Mucosa of rectum (tissue), 2 donors: ENCODE data around the gene GCGR.

Experiments
- H3K27ac ChIP-seq, 2 donors: one replicate each; pipeline ENCODE4 v1.7.0; 2013; ENCODE audit warnings: inconsistent platforms in 2 of 2, low read depth in 2 of 2, low read length in 2 of 2
- H3K27me3 ChIP-seq, 2 donors: one replicate each; pipeline ENCODE4 v1.7.0; 2013; ENCODE audit warnings: low read length in 2 of 2; ENCODE audit not compliant: control insufficient read depth in 2 of 2, insufficient read depth in 2 of 2
- H3K36me3 ChIP-seq, 2 donors: one replicate each; pipeline ENCODE4 v1.7.0; 2013; ENCODE audit warnings: low read length in 2 of 2; ENCODE audit not compliant: control insufficient read depth in 2 of 2, insufficient read depth in 2 of 2
- H3K4me1 ChIP-seq, 2 donors: one replicate each; pipeline ENCODE4 v1.7.0; 2013; ENCODE audit warnings: low read length in 2 of 2, mild to moderate bottlenecking in 1 of 2; ENCODE audit not compliant: control insufficient read depth in 2 of 2, insufficient read depth in 2 of 2
- H3K4me3 ChIP-seq, 2 donors: one replicate each; pipeline ENCODE4 v1.7.0; 2013; ENCODE audit warnings: low read length in 2 of 2
- H3K9ac ChIP-seq, 2 donors: one replicate each; pipeline ENCODE4 v1.7.0; 2013; ENCODE audit warnings: low read length in 2 of 2, low read depth in 1 of 2, mild to moderate bottlenecking in 1 of 2
- H3K9me3 ChIP-seq, 2 donors: one replicate each; pipeline ENCODE4 v1.7.0; 2013; ENCODE audit warnings: low read length in 2 of 2; ENCODE audit not compliant: control insufficient read depth in 2 of 2
- donor health status: healthy.
- donor health status: Normal muscosa, but diverticular disease.

GCGR gene

GRCh38 chr17:81841866-81842265 is 37.9 kb downstream of the GCGR start:
- Histone ChIP-seq H3K27ac (no peak overlapping the region), H3K4me3 (no peak overlapping the region), H3K9me3 (no peaks in the 10 kb centered on the region), H3K4me1 (no peaks in the 10 kb centered on the region), H3K9ac (no peak overlapping the region), H3K36me3 (peaks cover 41 to 46% of the 10 kb centered on the region in 2 donors), H3K27me3 (no peaks in the 10 kb centered on the region)

- Histone ChIP-seq H3K9ac (no peak overlapping the region), H3K9me3 (no peaks in the 10 kb centered on the region), H3K36me3 (peaks cover 46 to 51% of the 10 kb centered on the region in 2 donors), H3K4me3 (no peak overlapping the region), H3K27ac (no peak overlapping the region), H3K27me3 (no peaks in the 10 kb centered on the region), H3K4me1 (no peaks in the 10 kb centered on the region)
Observed at GRCh38 chr17:81842378-81842724, 38.4 kb downstream of the GCGR start.

GRCh38 chr17:81842725-81843504 is 39.0 kb downstream of the GCGR start:
- no peaks in the 10 kb centered on the region for H3K27me3 ChIP-seq
- H3K27ac ChIP-seq = no peak overlapping the region
- H3K9me3 ChIP-seq = no peaks in the 10 kb centered on the region
- peaks cover 47 to 54% of the 10 kb centered on the region in 2 donors for H3K36me3 ChIP-seq
- no peaks in the 10 kb centered on the region for H3K4me1 ChIP-seq
- no peak overlapping the region for H3K9ac ChIP-seq
- H3K4me3 ChIP-seq = no peak overlapping the region

- H3K36me3 ChIP-seq = peaks cover 47 to 56% of the 10 kb centered on the region in 2 donors
Observed at GRCh38 chr17:81843713-81844326, 39.9 kb downstream of the GCGR start.

GRCh38 chr17:81844327-81844851 is 40.4 kb downstream of the GCGR start:
- H3K9ac ChIP-seq = no peak overlapping the region
- H3K36me3 ChIP-seq = peaks cover 47 to 56% of the 10 kb centered on the region in 2 donors
- H3K4me3 ChIP-seq = no peak overlapping the region
- H3K4me1 ChIP-seq = no peaks in the 10 kb centered on the region
- no peaks in the 10 kb centered on the region for H3K27me3 ChIP-seq
- H3K9me3 ChIP-seq = no peaks in the 10 kb centered on the region
- no peak overlapping the region for H3K27ac ChIP-seq

More at GRCh38 chr17:81843713-81844326, 39.9 kb downstream of the GCGR start:
- Histone ChIP-seq H3K4me3 (no peak overlapping the region), H3K27ac (no peak overlapping the region), H3K9ac (no peak overlapping the region), H3K9me3 (no peaks in the 10 kb centered on the region), H3K27me3 (no peaks in the 10 kb centered on the region), H3K4me1 (no peaks in the 10 kb centered on the region)

- H3K9ac ChIP-seq = no peak overlapping the region
- no peaks in the 10 kb centered on the region for H3K27me3 ChIP-seq
- no peaks in the 10 kb centered on the region for H3K9me3 ChIP-seq
- H3K27ac ChIP-seq = no peak overlapping the region
- no peak overlapping the region for H3K4me3 ChIP-seq
- peaks cover 47 to 56% of the 10 kb centered on the region in 2 donors for H3K36me3 ChIP-seq
- H3K4me1 ChIP-seq = no peaks in the 10 kb centered on the region
Observed at GRCh38 chr17:81844887-81845286, 40.9 kb downstream of the GCGR start.

GRCh38 chr17:81845361-81845760 is 41.4 kb downstream of the GCGR start:
- Histone ChIP-seq H3K9me3 (no peaks in the 10 kb centered on the region), H3K27me3 (no peaks in the 10 kb centered on the region), H3K27ac (no peak overlapping the region), H3K4me3 (no peak overlapping the region), H3K9ac (no peak overlapping the region), H3K4me1 (no peaks in the 10 kb centered on the region), H3K36me3 (peaks cover 47 to 56% of the 10 kb centered on the region in 2 donors)

GRCh38 chr17:81845881-81846742 is 42.2 kb downstream of the GCGR start:
- Histone ChIP-seq H3K4me3 (no peak overlapping the region), H3K27ac (no peak overlapping the region), H3K9me3 (no peaks in the 10 kb centered on the region), H3K27me3 (no peaks in the 10 kb centered on the region), H3K36me3 (peaks cover 48 to 57% of the 10 kb centered on the region in 2 donors), H3K4me1 (no peaks in the 10 kb centered on the region), H3K9ac (no peak overlapping the region)

- Histone ChIP-seq H3K27me3 (no peaks in the 10 kb centered on the region), H3K36me3 (peaks cover 57 to 65% of the 10 kb centered on the region in 2 donors), H3K9ac (no peak overlapping the region), H3K4me1 (no peaks in the 10 kb centered on the region), H3K4me3 (no peak overlapping the region), H3K9me3 (no peaks in the 10 kb centered on the region), H3K27ac (no peak overlapping the region)
Observed at GRCh38 chr17:81846743-81847689, 43.1 kb downstream of the GCGR start.
